ENCODE data around the gene INSIG1.

DNA sequence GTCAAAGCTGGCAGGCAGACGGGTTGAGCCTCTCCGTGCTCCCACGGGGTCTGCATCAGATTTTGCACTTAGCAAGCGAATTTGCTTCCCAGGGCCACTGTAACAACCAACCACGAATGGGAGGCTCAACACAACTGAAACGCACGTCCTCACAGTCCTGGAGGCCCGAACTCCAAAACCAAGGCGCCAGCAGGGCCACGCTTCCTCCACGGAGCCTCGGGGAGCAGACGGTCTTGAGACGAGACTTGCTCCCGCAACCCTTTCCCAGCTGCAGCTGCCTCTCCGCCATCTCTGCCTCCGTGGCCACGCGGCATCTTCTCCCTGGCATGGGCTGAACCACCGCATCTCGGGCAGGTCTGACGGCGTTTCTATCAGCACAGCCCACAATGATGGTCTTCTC lies 30.2 kb upstream of the INSIG1 start:
- TF ChIP-seq TAF1 (conservative IDR thresholded peaks at IDR 0.05) = no peak
- no peak for TF ChIP-seq SP1 (IDR thresholded peaks at IDR 0.05)
- TF ChIP-seq CTCF (IDR thresholded peaks at IDR 0.05; ENCODE audit: low read depth, low read length, missing input control) = no peak
- no peak for TF ChIP-seq FOXA1 (IDR thresholded peaks at IDR 0.05)
- no peak for TF ChIP-seq JUND (IDR thresholded peaks at IDR 0.05)
- TF ChIP-seq REST (IDR thresholded peaks at IDR 0.05) = no peak
- TF ChIP-seq ATF3 (IDR thresholded peaks at IDR 0.05) = no peak
- no peak for TF ChIP-seq NR2F2 (IDR thresholded peaks at IDR 0.05)
- no peak for TF ChIP-seq YY1 (IDR thresholded peaks at IDR 0.05)
- TF ChIP-seq GABPA (IDR thresholded peaks at IDR 0.05 in 1 of 2, conservative IDR thresholded peaks at IDR 0.05 in 1 of 2) = no peak

Measured in liver (tissue), 3 donors.